Coronary artery (tissue), 2 donors: ENCODE data around the gene ROBO4.

Source experiments
- DNase-seq: peaks from one replicate; pipeline ENCODE4 v3.0.0-alpha.2; 2017; ENCODE audit warnings: low spot score
- H3K27ac ChIP-seq, 2 donors: fragments of 200-600 bp; sonication (generic); one replicate each; pipeline ENCODE4 v1.5.1; 2016 to 2019
- H3K4me3 ChIP-seq: fragments of 200-600 bp; sonication (generic); 2 replicates; pipeline ENCODE4 v1.5.1; 2016; ENCODE audit warnings: mild to moderate bottlenecking, moderate library complexity
- CTCF ChIP-seq: fragments of 200-600 bp; sonication (generic); IDR thresholded peaks from one replicate; pipeline ENCODE4 v1.5.1; 2019; ENCODE audit warnings: antibody characterized with exemption

ROBO4 gene

GRCh38 chr11:124899383-124900145 is 1.9 kb upstream of the ROBO4 start:
- Histone ChIP-seq H3K4me3 (no peak overlapping the region), H3K27ac (peak overlapping the region in 1 of 2 donors; percentile 84)
- no peak for DNase-seq
- no peak for TF ChIP-seq CTCF

- Histone ChIP-seq H3K4me3 (no peak overlapping the region), H3K27ac (peak overlapping the region; percentile 27 to 84)
- DNase-seq, result peak; percentile 73
- no peak for TF ChIP-seq CTCF
Measured at GRCh38 chr11:124898711-124899110, 1.0 kb upstream of the ROBO4 start.

GRCh38 chr11:124898263-124898680 is 607 bp upstream of the ROBO4 start:
- TF ChIP-seq CTCF, result no peak
- H3K27ac ChIP-seq, result peak overlapping the region; percentile 27 to 84
- H3K4me3 ChIP-seq, result no peak overlapping the region
- peak; percentile 72 for DNase-seq

GRCh38 chr11:124896821-124897391 is 759 bp downstream of the ROBO4 start:
- DNase-seq, result peak; percentile 76
- Histone ChIP-seq H3K4me3 (peak overlapping the region; percentile 55), H3K27ac (peak overlapping the region in 1 of 2 donors; percentile 84)
- no peak for TF ChIP-seq CTCF

GRCh38 chr11:124896071-124896750 is 1.5 kb downstream of the ROBO4 start:
- no peak for DNase-seq
- peak overlapping the region; percentile 55 for H3K4me3 ChIP-seq
- no peak for TF ChIP-seq CTCF
- peak overlapping the region in 1 of 2 donors; percentile 84 for H3K27ac ChIP-seq

- Histone ChIP-seq H3K27ac (peak overlapping the region in 1 of 2 donors; percentile 84), H3K4me3 (peak overlapping the region; percentile 55)
- peak; percentile 72 for DNase-seq
- TF ChIP-seq CTCF, result no peak
Measured at GRCh38 chr11:124895471-124895971, 2.1 kb downstream of the ROBO4 start.
